GM12874 (cell line): ENCODE data around the gene ADSS1.
A peak's percentile ranks its signal among the peaks of the same experiment; 100 is the strongest.

ENCODE experiments used
- CTCF ChIP-seq: IDR thresholded peaks from 2 replicates; pipeline ENCODE4 v1.5.1; 2011; ENCODE audit warnings: low read depth, mild to moderate bottlenecking, control low read depth, low read length, moderate library complexity; ENCODE audit not compliant: insufficient read depth

The ADSS1 gene

GRCh38 chr14:104769324-104770071 lies 45.5 kb downstream of the ADSS1 start:
- no peak for TF ChIP-seq CTCF

GRCh38 chr14:104770072-104770579 lies 46.1 kb downstream of the ADSS1 start:
- TF ChIP-seq CTCF: no peak

- peak; percentile 81 for TF ChIP-seq CTCF
These were observed 46.8 kb downstream of the ADSS1 start for GRCh38 chr14:104770851-104771272.

GRCh38 chr14:104771374-104771773 lies 47.3 kb downstream of the ADSS1 start:
- TF ChIP-seq CTCF: no peak

- no peak for TF ChIP-seq CTCF
These were observed 48.1 kb downstream of the ADSS1 start for GRCh38 chr14:104771918-104772706.

- no peak for TF ChIP-seq CTCF
These were observed 48.9 kb downstream of the ADSS1 start for GRCh38 chr14:104772707-104773504.
